BLaER1 treated with 17β-estradiol and CSF1 and Interleukin-3, amounts not matched to agents 10 nM and 100 nM (cell line): ENCODE data around the gene BATF3.
"Not testable (repeated sequence)": the region's sequence is repeated elsewhere in the genome, so short reads cannot be mapped to it uniquely, and the experiment has no call there.

ENCODE experiments used
- H3K27ac ChIP-seq, 11 experiments: shearing (Covaris generic); formaldehyde crosslinking; 2 replicates each; pipeline ENCODE4 v1.8.1; 2022
- H3K27me3 ChIP-seq, 11 experiments: shearing (Covaris generic); formaldehyde crosslinking; 2 replicates each; pipeline ENCODE4 v1.8.1; 2022
- H3K36me3 ChIP-seq, 11 experiments: shearing (Covaris generic); formaldehyde crosslinking; 2 replicates each; pipeline ENCODE4 v1.8.1; 2022
- H3K4me1 ChIP-seq, 10 experiments: shearing (Covaris generic); formaldehyde crosslinking; 2 replicates each; pipeline ENCODE4 v1.8.1; 2022
- H3K4me2 ChIP-seq, 11 experiments: shearing (Covaris generic); formaldehyde crosslinking; 2 replicates each; pipeline ENCODE4 v1.8.1; 2022
- H3K4me3 ChIP-seq, 10 experiments: shearing (Covaris generic); formaldehyde crosslinking; 2 replicates each; pipeline ENCODE4 v1.8.1; 2022
- H3K9ac ChIP-seq, 11 experiments: shearing (Covaris generic); formaldehyde crosslinking; 2 replicates each; pipeline ENCODE4 v1.8.1; 2022
- H3K9me3 ChIP-seq, 11 experiments: shearing (Covaris generic); formaldehyde crosslinking; replicated peaks in 1 of 11; 2 replicates each; pipeline ENCODE4 v1.8.1; 2022
- H4K20me1 ChIP-seq, 11 experiments: shearing (Covaris generic); formaldehyde crosslinking; 2 replicates each; pipeline ENCODE4 v1.8.1; 2022
- Cebpa-rat ChIP-seq, 11 experiments: shearing (Covaris generic); IDR thresholded peaks; 2 replicates each; pipeline ENCODE4 v1.8.1; 2022

The BATF3 gene

DNA sequence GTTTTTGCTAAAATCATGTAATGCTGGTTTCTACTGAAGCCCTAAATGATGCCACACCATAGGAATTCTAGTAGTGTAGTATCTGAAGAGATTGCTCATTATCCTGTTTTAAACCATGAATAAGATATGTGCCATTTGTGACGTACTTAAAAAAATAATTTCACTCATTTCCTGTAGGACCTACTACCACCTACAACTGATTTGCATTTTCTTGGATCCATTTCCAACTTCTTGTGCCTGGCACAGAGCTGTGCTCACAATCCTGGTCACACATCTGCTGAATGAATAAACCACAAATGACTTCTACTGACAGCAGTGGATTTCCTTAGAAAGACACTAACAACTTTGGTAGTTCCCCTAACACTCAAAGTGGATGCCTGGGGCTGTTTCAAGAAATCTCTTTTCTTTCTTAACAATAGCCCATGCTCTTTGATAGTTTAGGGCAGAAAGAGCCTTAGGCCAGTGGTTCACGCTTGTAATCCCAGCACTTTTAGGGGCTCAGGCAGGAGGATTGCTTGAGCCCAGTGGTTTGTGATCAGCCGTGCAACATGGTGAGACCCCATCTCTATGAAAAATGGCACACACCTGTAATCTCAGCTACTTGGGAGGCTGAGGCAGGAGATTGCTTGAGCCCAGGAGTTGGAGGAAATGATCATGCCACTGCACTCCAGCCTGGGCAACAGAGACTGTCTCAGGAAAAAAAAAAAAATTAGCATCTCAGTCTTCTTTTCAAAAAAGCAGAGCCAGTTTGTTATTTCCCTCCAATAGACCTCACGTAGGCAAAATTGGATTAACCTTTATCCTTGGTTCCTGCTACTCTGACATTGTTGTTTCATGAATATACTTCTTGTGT is 13.0 kb upstream of the BATF3 start:
- no peak for TF ChIP-seq Cebpa-rat (IDR thresholded peaks at IDR 0.05)

DNA sequence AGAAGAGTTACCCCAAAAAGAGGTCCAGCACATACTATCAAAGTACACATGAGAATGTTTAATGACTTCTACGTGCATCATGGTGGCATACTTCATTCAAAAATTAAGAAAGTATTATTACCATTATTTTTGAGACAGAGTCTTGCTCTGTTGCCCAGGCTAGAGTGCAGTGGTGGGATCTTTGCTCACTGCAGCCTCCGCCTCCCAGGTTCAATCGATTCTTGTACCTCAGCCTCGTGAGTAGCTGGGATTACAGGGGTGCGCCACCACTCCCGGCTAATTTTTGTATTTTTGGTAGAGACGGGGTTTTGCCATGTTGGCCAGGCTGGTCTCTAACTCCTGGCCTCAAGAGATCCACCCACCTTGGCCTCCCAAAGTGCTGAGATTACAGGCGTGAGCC is 12.3 kb upstream of the BATF3 start:
- Histone ChIP-seq H3K4me1 (peaks cover 8 to 27% (median 13%) of the 10 kb centered on the region in 10 experiments; a peak in 19 of 20 replicates), H3K4me2 (0 out of 22 replicates have a peak overlapping the region, but pooled peaks of 1 of the 11 experiments have one; percentile 37)
- H3K9me3 ChIP-seq, H3K4me3 ChIP-seq, H3K27ac ChIP-seq, H3K9ac ChIP-seq, H3K27me3 ChIP-seq, H4K20me1 ChIP-seq, H3K36me3 ChIP-seq: not testable (repeated sequence)

More for the DNA sequence above, 13.0 kb upstream of the BATF3 start:
- H3K9me3 ChIP-seq, result peaks cover 0 to 7% (median 0%) of the 10 kb centered on the region in 11 experiments; a peak in 2 of 22 replicates
- no peak overlapping the region for H3K27ac ChIP-seq
- H3K9ac ChIP-seq, result no peak overlapping the region
- peaks cover 8 to 27% (median 13%) of the 10 kb centered on the region in 10 experiments; a peak in 19 of 20 replicates for H3K4me1 ChIP-seq
- no peak overlapping the region for H3K4me3 ChIP-seq
- no peaks in the 10 kb centered on the region for H3K36me3 ChIP-seq
- H3K4me2 ChIP-seq, result peak overlapping the region in 2 of 11 experiments; percentile 23 to 37; a peak in 3 of 22 replicates
- H4K20me1 ChIP-seq, result no peaks in the 10 kb centered on the region
- no peaks in the 10 kb centered on the region for H3K27me3 ChIP-seq

DNA sequence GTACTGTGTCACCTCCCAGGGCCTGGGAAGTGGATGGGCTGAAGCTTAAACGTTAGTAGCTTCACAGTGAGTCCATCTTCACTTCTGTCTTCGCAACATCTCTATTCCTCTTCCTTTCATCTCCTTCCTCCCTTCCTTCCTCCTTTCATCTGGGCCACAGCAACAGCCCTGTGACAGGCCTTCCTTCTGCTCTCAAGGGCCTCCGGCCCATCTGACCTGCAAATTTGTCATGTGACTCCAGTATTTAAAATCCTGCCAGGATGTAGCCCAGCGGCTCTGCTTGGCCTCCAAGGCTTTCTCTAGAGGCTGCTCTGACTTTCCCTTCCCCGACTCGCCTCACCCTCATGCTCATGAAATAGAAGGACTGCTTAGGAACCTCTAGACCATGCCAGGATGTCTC is 10.9 kb upstream of the BATF3 start:
- Histone ChIP-seq H3K9me3 (peaks cover 0 to 7% (median 0%) of the 10 kb centered on the region in 11 experiments; a peak in 2 of 22 replicates), H3K4me2 (peak overlapping the region; percentile 19 to 62 (median 47); a peak in 21 of 22 replicates), H3K27ac (no peak overlapping the region), H3K4me3 (no peak overlapping the region), H3K27me3 (no peaks in the 10 kb centered on the region), H3K4me1 (peaks cover 8 to 27% (median 13%) of the 10 kb centered on the region in 10 experiments; a peak in 19 of 20 replicates), H3K9ac (no peak overlapping the region), H3K36me3 (no peaks in the 10 kb centered on the region), H4K20me1 (no peaks in the 10 kb centered on the region)
- TF ChIP-seq Cebpa-rat (IDR thresholded peaks at IDR 0.05), result no peak

DNA sequence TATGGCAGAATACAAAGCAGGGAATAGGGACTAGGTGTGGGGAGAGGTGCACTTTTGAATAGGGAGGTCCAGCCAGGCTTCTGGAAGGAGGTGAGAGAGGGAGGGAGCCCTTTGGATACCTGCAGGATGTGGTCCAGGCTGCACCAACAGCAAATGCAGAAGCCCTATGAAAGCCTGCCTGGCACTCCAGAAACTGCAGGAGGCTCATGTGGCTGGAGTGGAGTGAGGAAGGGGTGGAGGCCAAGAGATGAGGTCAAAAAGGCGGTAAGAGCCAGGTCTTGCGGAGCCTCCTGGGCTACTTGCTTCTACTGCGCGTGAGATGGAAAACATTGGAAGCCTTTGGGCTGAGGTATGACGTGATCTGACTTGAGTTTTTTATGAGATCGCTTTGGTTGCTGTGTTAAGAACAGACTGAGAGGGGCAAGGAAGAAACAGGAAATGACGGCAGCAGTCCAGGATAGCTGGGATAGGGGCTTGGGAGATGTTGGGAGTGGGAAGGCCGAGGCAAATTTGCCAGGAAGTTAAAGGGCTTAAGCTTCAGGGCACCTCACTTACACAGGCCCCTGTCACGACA is 4.4 kb upstream of the BATF3 start:
- Histone ChIP-seq H3K4me1 (peaks cover 7 to 43% (median 29%) of the 10 kb centered on the region in 10 experiments; a peak in 18 of 20 replicates), H3K27ac (no peak overlapping the region), H4K20me1 (no peaks in the 10 kb centered on the region), H3K4me2 (peak overlapping the region in 3 of 11 experiments; percentile 0 to 30 (median 4); a peak in 4 of 22 replicates), H3K27me3 (peaks cover 0 to 1% (median 0%) of the 10 kb centered on the region in 11 experiments; a peak in 1 of 22 replicates), H3K9me3 (no peaks in the 10 kb centered on the region), H3K4me3 (no peak overlapping the region), H3K36me3 (no peaks in the 10 kb centered on the region), H3K9ac (no peak overlapping the region)
- TF ChIP-seq Cebpa-rat (IDR thresholded peaks at IDR 0.05), result no peak

DNA sequence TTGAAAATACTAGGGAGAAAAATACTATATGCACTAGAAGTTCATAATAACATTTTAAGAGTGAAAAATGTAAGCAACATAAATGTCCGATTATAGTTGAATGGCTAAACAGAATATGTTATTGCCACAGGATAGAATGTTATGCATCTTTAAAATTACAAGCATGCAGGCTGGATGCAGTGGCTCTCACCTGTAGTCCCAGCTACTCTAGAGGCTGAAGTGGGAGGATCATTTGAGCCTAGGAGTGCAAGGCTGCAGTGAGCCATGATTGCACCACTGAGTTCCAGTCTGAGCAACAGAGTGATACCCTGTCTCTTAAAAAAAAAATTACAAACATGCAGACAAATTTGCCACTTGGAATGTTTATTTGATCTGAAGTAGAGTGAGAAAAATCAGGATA is 3.0 kb upstream of the BATF3 start:
- peak overlapping the region in 1 of 11 experiments; percentile 77; a peak in 2 of 22 replicates for H3K27ac ChIP-seq
- no peak for TF ChIP-seq Cebpa-rat (IDR thresholded peaks at IDR 0.05)
- H3K4me2 ChIP-seq, result peak overlapping the region in 7 of 11 experiments; percentile 94 to 99 (median 97); a peak in 9 of 22 replicates
- no peaks in the 10 kb centered on the region for H3K36me3 ChIP-seq
- no peaks in the 10 kb centered on the region for H3K9me3 ChIP-seq
- peaks cover 20 to 57% (median 43%) of the 10 kb centered on the region in 10 experiments for H3K4me1 ChIP-seq
- H3K4me3 ChIP-seq, result no peak overlapping the region
- no peak overlapping the region for H3K9ac ChIP-seq
- H3K27me3 ChIP-seq, result peaks cover 0 to 8% (median 0%) of the 10 kb centered on the region in 11 experiments; a peak in 2 of 22 replicates
- H4K20me1 ChIP-seq, result peaks cover 0 to 7% (median 0%) of the 10 kb centered on the region in 11 experiments; a peak in 1 of 22 replicates

DNA sequence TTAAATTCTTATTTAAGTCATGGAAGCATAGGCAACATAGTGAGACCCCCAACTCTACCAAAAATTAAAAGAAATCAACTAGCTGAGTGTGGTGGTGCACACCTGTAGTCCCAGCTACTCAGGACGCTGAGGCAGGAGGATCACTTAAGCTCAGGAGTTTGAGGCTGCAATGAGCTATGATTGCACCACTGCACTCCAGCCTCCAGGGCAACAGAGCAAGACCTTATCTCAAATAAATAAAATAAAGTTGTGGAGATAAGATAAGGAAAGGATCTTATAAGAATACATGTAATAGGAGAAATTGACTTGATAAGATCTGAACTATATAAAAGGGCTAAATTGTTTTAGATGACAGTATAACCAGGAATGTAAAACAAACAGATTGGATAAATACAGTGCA is 2.3 kb upstream of the BATF3 start:
- H3K27ac ChIP-seq, result peak overlapping the region in 6 of 11 experiments; percentile 43 to 85 (median 72); a peak in 9 of 22 replicates
- H3K36me3 ChIP-seq, result peaks cover 0 to 5% (median 2%) of the 10 kb centered on the region in 11 experiments; a peak in 9 of 22 replicates
- H3K27me3 ChIP-seq, result peaks cover 0 to 8% (median 0%) of the 10 kb centered on the region in 11 experiments; a peak in 2 of 22 replicates
- H4K20me1 ChIP-seq, result peaks cover 0 to 7% (median 0%) of the 10 kb centered on the region in 11 experiments; a peak in 2 of 22 replicates
- H3K4me2 ChIP-seq, result peak overlapping the region; percentile 89 to 99 (median 97); a peak in 20 of 22 replicates
- H3K4me1 ChIP-seq, result peaks cover 28 to 62% (median 50%) of the 10 kb centered on the region in 10 experiments
- TF ChIP-seq Cebpa-rat (IDR thresholded peaks at IDR 0.05), result peak in 1 of 11 experiments; percentile 12; a peak in 2 of 22 replicates
- no peaks in the 10 kb centered on the region for H3K9me3 ChIP-seq
- peak overlapping the region in 5 of 10 experiments; percentile 69 to 77 (median 72); a peak in 6 of 20 replicates for H3K4me3 ChIP-seq
- H3K9ac ChIP-seq, result peak overlapping the region in 1 of 11 experiments; percentile 63; a peak in 4 of 22 replicates

DNA sequence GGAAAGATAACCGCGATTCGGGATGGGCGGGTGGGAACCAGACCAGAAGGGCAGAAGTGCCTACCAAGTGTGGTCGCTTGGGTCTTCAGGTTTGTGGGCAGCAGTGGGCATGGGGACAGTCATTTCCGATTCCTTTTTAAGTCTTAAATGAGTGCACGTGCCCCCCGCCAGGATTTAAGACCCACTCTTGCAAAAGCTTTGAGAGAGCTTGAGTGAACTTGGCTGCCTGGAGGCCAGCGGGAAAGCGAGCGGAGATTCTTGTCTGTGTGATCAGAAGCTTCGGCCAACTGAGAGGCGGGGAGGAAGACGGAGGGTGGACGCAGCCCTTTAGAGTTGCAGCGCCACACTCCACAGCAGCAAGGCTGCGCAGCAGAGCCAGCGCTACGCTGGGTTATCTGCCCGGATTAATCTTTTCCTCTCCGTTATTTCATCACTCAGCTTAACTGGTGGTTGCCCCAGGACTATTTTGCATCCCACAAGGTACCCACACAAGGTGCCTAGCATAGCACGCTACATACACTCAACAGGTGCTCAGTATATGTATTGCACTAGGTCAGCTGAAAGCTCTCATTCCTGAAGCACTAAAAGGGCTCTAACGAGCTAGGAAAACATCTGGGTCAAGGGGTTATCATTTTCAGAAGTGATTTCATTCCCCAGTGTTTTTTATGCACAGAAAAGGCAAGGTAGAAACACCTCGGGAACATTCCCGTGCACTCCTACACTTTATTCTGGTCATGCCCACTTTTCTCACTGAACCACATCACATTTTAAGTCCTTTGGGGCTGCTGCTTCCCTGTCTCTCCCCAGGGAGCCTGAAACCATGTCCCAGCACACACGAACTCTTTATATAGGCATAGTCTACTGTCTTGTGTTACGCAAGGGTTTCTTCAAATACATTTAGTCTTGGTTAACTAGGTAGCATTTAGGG is 1.5 kb upstream of the BATF3 start:
- peak in 4 of 11 experiments; percentile 40 to 78 (median 66); a peak in 6 of 22 replicates for TF ChIP-seq Cebpa-rat (IDR thresholded peaks at IDR 0.05)
- peaks cover 0 to 8% (median 0%) of the 10 kb centered on the region in 11 experiments; a peak in 2 of 22 replicates for H3K27me3 ChIP-seq
- peak overlapping the region; percentile 70 to 85 (median 82); a peak in 20 of 22 replicates for H3K9ac ChIP-seq
- H4K20me1 ChIP-seq, result peaks cover 0 to 7% (median 0%) of the 10 kb centered on the region in 11 experiments; a peak in 3 of 22 replicates
- H3K4me3 ChIP-seq, result peak overlapping the region; percentile 62 to 82 (median 72); a peak in 19 of 20 replicates
- peak overlapping the region; percentile 89 to 99 (median 97) for H3K4me2 ChIP-seq
- peak overlapping the region in 8 of 11 experiments; percentile 64 to 85 (median 78); a peak in 15 of 22 replicates for H3K27ac ChIP-seq
- peaks cover 33 to 68% (median 54%) of the 10 kb centered on the region in 10 experiments for H3K4me1 ChIP-seq
- H3K9me3 ChIP-seq, result no peaks in the 10 kb centered on the region
- H3K36me3 ChIP-seq, result peaks cover 0 to 13% (median 10%) of the 10 kb centered on the region in 11 experiments; a peak in 16 of 22 replicates
